ENCODE data around the gene CRIP3. TPM values are rescaled to one million over a fixed set of nuclear protein-coding genes. Genes with fewer than 3 reads are reported as not detected.

Gene CRIP3
- total and polyA plus RNA-seq, 2 of the 13 experiments (the other 11 are each of a cell fraction or from before 2014, with no cell fraction given): 6.3 to 9.3 TPM

- ATAC-seq (no peak), FAIRE-seq (no peak), DNase-seq (ENCODE audit: low spot score) (no peak)
- POLR2A ChIA-PET: interaction anchor here (0.7 to 20.0 kb wide), 11 partner anchors 10 to 248 kb away, joined by 3 to 314 read pairs (median 4); partner anchors contain the start of genes ABCC10, DNPH1, POLR1C and SLC22A7
- H2AFZ ChIP-seq (ENCODE audit: low read length): no peak overlapping the region
- intact Hi-C loops (cut with micrococcal nuclease; ENCODE audit: unreplicated experiment): loop anchor here (10.0 kb wide), 1 partner anchor 155 kb away; the partner anchor contains the start of gene ABCC10
- no peak overlapping the region for H3K4me3 ChIP-seq (replicated peaks in 1 of 3; ENCODE audit: insufficient read depth in 1 of 3, low read depth in 2 of 3, low read length in 3 of 3)
- no peaks in the 10 kb centered on the region for H3K27me3 ChIP-seq (ENCODE audit: control insufficient read depth in 1 of 2, insufficient read depth in 2 of 2, low read length in 2 of 2)
- 94% methylated on average over 44 of the region's 44 CpGs for WGBS (ENCODE audit: low lambda C conversion rate)
- no peaks in the 10 kb centered on the region for H3K36me3 ChIP-seq (replicated peaks in 1 of 2; ENCODE audit: control insufficient read depth in 1 of 2, insufficient read depth in 2 of 2, low read length in 2 of 2)
- H4K20me1 ChIP-seq (ENCODE audit: insufficient read depth, low read length): no peaks in the 10 kb centered on the region
- peak overlapping the region; percentile 10 for H3K9ac ChIP-seq (ENCODE audit: insufficient read depth, low read depth, low read length)
- no TSS peak for BruUV-seq (replicated peaks)
- peaks cover 99% of the 10 kb centered on the region for H3K4me1 ChIP-seq (ENCODE audit: insufficient read depth, low read length)
- CTCF ChIA-PET (ENCODE audit: low intra/inter-chr PET ratio, low total read pairs): no interaction called here
- H3K27ac ChIP-seq (ENCODE audit: extremely low read length, insufficient read depth, low read length): peak overlapping the region; percentile 91
- peaks cover 2% of the 10 kb centered on the region for H3K79me2 ChIP-seq (ENCODE audit: insufficient read depth, low read length)
- H3K9me3 ChIP-seq (ENCODE audit: low read length): no peaks in the 10 kb centered on the region
- in situ Hi-C loops (cut with HindIII; ENCODE audit: extremely low pct_ligation_motif_present, low pct_unique_long_range_greater_than_20kb): no loop called here
- peak overlapping the region; percentile 82; the same call in 1 of the 2 replicates for H3K4me2 ChIP-seq (ENCODE audit: low read depth, low read length)
- TF ChIP-seq REPIN1 (CRISPR knock-in tag; IDR thresholded peaks at IDR 0.05; ENCODE audit: borderline replicate concordance, low read depth) (no peak; the same call in 1 of the 2 replicates), MIER3 (CRISPR knock-in tag; IDR thresholded peaks at IDR 0.05; ENCODE audit: borderline replicate concordance) (no peak), SP5 (CRISPR knock-in tag; IDR thresholded peaks at IDR 0.05; ENCODE audit: borderline replicate concordance, low read depth) (no peak), POGK (CRISPR knock-in tag; conservative IDR thresholded peaks at IDR 0.05) (no peak), ZFP36 (IDR thresholded peaks at IDR 0.05; ENCODE audit: borderline replicate concordance, low read depth, low read length, partially characterized antibody) (peak; percentile 88), SALL2 (CRISPR knock-in tag; IDR thresholded peaks at IDR 0.05) (no peak), HOXA3 (CRISPR knock-in tag; IDR thresholded peaks at IDR 0.05) (peak; percentile 25; the same call in 1 of the 2 replicates), ZNF703 (CRISPR knock-in tag; IDR thresholded peaks at IDR 0.05; ENCODE audit: borderline replicate concordance) (no peak), RXRA (CRISPR knock-in tag; IDR thresholded peaks at IDR 0.05) (no peak), HCFC1 (IDR thresholded peaks at IDR 0.05; ENCODE audit: low read depth, low read length) (no peak), CSRNP1 (CRISPR knock-in tag; IDR thresholded peaks at IDR 0.05) (no peak), ZNF572 (CRISPR knock-in tag; IDR thresholded peaks at IDR 0.05) (0 out of 2 replicates have a peak, but pooled peaks have one; percentile 49), ZNF251 (CRISPR knock-in tag; IDR thresholded peaks at IDR 0.05) (no peak), ZNF138 (CRISPR knock-in tag; IDR thresholded peaks at IDR 0.05; ENCODE audit: low read depth) (no peak), EEA1 (CRISPR knock-in tag; IDR thresholded peaks at IDR 0.05; ENCODE audit: borderline replicate concordance) (peak; percentile 46; the same call in 1 of the 2 replicates), MXI1 (IDR thresholded peaks at IDR 0.05; ENCODE audit: borderline replicate concordance, low read depth, low read length) (0 out of 3 replicates have a peak, but pooled peaks have one; percentile 9), GABPA (IDR thresholded peaks at IDR 0.05; ENCODE audit: low read depth, low read length) (no peak), GABPA (CRISPR knock-in tag; IDR thresholded peaks at IDR 0.05; ENCODE audit: low read depth) (no peak), NRL (CRISPR knock-in tag; IDR thresholded peaks at IDR 0.05; ENCODE audit: borderline replicate concordance) (no peak), ZNF3 (CRISPR knock-in tag; IDR thresholded peaks at IDR 0.05) (peak; percentile 64; the same call in 1 of the 2 replicates), NFE2L1 (CRISPR knock-in tag; IDR thresholded peaks at IDR 0.05; ENCODE audit: borderline replicate concordance) (no peak), NR2C2 (CRISPR knock-in tag; IDR thresholded peaks at IDR 0.05; ENCODE audit: borderline replicate concordance) (no peak)
These were observed 39.2 kb downstream of the CRIP3 start for GRCh38 chr6:43269273-43270007.
